C4-2B (cell line): Measurements from ENCODE around the gene SMIM13.

ENCODE experiments used
- H3K27ac ChIP-seq: fragments of 450-650 bp; 2 replicates; pipeline ENCODE4 v1.5.1; 2017
- ZFX ChIP-seq: fragments of 450-650 bp; IDR thresholded peaks from 2 replicates; pipeline ENCODE4 v1.6.1; 2017
- TF ChIP-seq, protein P1 (sequence below): fragments of 450-650 bp; conservative IDR thresholded peaks from 2 replicates; pipeline ENCODE4 v1.5.1; 2017; ENCODE audit warnings: mild to moderate bottlenecking

The SMIM13 gene

DNA sequence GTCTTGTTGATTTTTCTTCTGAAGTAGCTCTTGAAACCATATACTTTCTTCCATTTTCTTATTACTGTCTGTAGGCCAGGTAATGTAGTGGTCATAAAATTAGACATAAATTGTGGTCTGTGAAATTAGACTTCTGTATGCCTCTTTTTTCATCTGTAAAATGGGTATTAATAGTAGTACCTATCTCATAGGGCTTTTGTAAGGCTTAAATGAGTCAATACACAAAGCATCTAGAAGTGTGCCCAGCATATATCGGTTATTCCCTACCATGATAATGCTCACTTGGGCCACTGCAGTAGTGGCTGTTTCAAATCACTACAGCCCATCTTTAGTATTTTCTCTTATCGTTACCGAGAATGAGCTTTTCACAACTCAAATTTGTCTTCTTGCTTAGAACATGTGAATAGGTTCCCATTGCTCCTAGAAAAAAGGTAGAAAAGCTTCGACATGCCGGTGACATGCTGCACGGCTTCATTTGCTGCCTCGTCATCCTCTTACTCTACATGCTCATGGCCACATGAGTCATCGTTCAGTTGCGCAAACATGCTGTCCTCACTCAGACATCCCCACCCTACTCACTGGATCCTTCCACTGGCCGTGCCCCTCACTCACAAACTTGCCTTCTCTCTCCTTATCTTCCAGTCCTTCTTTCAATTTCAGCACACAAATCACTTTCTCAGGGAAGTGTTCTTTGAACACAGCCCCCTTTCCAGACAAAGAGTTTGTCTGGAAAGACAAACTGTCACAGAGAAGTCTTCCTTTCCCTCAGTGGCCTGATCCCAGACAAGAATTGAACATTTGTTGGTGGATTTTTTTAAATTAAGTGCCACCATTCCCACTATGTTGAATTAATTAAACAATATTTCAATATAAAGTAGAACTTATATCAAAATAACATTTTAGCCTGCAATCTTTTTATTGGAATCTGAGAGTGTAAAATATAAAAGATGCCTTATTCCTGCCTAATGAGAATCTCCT, 50.0 kb downstream of the SMIM13 start:
- H3K27ac ChIP-seq = no peak overlapping the region
- TF ChIP-seq, protein P1, sequence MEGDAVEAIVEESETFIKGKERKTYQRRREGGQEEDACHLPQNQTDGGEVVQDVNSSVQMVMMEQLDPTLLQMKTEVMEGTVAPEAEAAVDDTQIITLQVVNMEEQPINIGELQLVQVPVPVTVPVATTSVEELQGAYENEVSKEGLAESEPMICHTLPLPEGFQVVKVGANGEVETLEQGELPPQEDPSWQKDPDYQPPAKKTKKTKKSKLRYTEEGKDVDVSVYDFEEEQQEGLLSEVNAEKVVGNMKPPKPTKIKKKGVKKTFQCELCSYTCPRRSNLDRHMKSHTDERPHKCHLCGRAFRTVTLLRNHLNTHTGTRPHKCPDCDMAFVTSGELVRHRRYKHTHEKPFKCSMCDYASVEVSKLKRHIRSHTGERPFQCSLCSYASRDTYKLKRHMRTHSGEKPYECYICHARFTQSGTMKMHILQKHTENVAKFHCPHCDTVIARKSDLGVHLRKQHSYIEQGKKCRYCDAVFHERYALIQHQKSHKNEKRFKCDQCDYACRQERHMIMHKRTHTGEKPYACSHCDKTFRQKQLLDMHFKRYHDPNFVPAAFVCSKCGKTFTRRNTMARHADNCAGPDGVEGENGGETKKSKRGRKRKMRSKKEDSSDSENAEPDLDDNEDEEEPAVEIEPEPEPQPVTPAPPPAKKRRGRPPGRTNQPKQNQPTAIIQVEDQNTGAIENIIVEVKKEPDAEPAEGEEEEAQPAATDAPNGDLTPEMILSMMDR = no peak
- no peak for TF ChIP-seq ZFX

DNA sequence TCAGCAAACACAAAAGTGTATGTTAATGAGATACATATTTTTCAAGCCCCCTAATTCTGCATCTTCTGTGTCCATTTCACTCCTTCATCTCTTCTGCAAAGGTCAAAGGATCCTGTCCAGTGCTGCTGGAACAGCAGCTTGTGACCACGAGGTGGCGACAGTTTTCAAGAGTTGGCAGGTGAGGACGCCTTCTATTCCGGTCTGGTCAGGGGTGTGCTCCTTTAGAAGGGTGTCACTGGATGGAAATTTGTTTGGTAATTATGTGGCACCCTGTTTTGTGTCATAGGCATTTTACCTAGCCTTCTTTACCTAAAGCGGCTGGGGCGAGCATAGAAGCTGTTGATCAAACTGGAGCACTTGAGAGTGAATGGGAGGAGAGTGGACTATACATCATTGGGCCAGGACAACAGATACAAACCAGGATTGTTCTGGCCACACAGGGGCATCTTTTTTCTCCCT, 50.8 kb downstream of the SMIM13 start:
- TF ChIP-seq, protein P1 = peak; percentile 95
- no peak for TF ChIP-seq ZFX
- H3K27ac ChIP-seq = no peak overlapping the region

DNA sequence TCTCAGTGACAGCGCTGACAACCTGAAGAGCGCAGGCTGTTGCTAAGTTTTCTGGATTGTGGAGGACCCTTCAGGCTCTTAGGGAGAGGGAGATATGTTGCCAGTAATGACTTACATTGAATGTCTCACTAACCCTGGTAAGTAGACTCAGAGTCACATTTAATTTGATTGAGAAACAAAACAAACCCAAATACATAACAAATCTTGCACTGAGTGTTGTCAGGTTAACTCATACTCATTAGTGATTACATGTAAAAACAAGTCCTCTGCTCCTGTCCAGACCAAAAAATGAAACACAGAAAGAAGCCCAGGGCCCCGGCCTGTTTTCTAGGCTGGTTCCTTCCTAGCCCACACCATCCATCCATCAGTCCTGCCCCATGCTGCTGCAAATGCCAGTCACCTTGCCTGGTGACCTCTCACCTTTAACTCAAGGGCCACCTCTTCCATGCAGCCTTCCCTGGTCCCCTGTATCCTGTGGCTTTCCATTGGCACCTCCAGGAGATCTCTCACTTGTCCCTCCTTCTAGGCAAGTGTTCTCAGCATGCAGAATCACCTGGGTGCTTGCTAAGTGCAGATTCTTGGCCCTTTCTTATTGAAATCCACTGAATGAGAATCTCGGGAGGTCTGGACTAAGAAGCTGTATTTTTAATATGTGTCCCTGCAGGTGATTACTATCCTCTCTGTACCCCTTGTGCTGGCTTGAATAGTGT, 52.6 kb downstream of the SMIM13 start:
- no peak for TF ChIP-seq ZFX
- TF ChIP-seq, protein P1 = no peak
- no peak overlapping the region for H3K27ac ChIP-seq

DNA sequence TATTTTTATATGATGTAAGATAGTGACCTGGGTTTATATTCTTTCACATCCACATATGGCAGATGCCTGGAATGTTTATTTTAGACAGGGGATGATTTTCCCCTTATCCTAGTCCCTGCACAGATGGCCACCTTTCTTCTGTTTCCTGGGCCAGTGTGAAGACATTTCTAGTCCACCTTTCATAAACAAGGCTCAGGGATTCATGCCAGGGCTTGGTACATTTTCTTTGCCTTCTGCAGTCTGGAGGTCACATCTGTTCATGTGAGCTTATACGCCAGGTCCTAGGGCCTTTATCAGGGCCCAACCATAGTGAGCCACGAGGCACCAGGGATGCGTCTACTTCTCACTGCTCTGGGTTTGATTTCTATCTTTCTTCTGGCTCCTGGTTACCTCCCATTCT, 55.9 kb downstream of the SMIM13 start:
- H3K27ac ChIP-seq = no peak overlapping the region
- no peak for TF ChIP-seq ZFX
- TF ChIP-seq, protein P1 = no peak

DNA sequence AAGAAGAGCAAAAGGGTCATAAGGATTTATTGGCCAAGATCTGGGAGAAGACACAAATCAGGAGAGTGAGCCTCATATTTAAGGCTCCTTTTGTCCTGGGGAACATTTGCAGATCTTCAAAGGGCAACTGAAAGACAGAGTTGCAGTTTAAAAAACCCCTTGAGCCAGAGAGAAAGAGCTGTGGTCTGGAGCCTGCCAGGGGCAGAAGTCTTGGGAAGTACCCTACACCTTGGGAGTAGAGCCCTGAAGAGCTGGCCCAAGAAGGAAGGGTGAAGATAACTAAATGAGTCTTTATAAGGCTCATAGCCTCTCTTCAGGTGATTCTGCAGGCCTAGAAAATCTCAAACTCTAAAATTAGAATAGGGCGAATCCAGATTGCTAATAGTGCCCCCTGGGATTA, 57.9 kb downstream of the SMIM13 start:
- no peak for TF ChIP-seq ZFX
- TF ChIP-seq, protein P1 = no peak
- H3K27ac ChIP-seq = no peak overlapping the region

DNA sequence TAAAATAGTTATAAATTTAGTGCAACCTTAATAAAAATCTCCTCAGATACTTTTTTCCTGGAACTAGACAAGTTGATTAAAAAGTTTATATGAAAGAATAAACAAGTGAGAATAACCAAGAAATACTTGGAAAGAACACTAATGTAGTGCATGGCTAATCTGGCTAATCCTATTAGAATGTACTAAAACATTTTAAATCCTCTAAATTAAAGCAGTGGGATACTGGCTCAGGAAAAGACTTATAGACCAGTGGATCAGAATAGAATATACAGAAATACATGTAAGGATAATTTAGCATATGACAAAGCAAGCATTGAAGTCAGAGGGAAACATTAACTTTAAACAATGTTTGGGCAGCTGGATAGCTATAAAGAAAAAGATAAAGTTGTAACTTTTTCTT, 58.9 kb downstream of the SMIM13 start:
- no peak overlapping the region for H3K27ac ChIP-seq
- TF ChIP-seq, protein P1 = no peak
- TF ChIP-seq ZFX = no peak

DNA sequence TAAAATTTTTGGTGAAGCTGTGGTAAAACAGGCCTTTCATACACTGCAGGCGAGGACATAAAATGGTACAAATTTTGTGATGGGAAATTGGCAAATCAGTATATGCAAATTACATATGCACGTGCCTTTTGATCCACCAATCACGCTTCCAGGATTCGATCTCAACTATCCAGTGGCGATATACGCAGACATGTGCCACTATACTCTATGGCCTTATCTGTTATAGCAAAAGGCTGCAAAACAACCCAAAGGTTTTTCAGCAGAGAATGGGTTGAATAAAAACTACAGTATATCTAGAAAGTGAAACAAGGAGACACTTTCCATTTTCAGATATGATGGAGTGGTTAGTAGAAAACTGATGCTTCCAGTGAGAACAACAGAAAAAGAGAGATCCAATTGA, 59.8 kb downstream of the SMIM13 start:
- no peak overlapping the region for H3K27ac ChIP-seq
- no peak for TF ChIP-seq ZFX
- TF ChIP-seq, protein P1 = no peak
